Embryonic facial prominence (tissue), 1 donor: ENCODE results near the gene SBNO2.

Experiments
- DNase-seq: peaks from one replicate; pipeline ENCODE4 v3.0.0-alpha.2; 2016; ENCODE audit errors: extremely low spot score

SBNO2 gene, protein sequence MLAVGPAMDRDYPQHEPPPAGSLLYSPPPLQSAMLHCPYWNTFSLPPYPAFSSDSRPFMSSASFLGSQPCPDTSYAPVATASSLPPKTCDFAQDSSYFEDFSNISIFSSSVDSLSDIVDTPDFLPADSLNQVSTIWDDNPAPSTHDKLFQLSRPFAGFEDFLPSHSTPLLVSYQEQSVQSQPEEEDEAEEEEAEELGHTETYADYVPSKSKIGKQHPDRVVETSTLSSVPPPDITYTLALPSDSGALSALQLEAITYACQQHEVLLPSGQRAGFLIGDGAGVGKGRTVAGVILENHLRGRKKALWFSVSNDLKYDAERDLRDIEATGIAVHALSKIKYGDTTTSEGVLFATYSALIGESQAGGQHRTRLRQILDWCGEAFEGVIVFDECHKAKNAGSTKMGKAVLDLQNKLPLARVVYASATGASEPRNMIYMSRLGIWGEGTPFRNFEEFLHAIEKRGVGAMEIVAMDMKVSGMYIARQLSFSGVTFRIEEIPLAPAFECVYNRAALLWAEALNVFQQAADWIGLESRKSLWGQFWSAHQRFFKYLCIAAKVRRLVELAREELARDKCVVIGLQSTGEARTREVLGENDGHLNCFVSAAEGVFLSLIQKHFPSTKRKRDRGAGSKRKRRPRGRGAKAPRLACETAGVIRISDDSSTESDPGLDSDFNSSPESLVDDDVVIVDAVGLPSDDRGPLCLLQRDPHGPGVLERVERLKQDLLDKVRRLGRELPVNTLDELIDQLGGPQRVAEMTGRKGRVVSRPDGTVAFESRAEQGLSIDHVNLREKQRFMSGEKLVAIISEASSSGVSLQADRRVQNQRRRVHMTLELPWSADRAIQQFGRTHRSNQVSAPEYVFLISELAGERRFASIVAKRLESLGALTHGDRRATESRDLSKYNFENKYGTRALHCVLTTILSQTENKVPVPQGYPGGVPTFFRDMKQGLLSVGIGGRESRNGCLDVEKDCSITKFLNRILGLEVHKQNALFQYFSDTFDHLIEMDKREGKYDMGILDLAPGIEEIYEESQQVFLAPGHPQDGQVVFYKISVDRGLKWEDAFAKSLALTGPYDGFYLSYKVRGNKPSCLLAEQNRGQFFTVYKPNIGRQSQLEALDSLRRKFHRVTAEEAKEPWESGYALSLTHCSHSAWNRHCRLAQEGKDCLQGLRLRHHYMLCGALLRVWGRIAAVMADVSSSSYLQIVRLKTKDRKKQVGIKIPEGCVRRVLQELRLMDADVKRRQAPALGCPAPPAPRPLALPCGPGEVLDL (N-terminal part only)

DNA sequence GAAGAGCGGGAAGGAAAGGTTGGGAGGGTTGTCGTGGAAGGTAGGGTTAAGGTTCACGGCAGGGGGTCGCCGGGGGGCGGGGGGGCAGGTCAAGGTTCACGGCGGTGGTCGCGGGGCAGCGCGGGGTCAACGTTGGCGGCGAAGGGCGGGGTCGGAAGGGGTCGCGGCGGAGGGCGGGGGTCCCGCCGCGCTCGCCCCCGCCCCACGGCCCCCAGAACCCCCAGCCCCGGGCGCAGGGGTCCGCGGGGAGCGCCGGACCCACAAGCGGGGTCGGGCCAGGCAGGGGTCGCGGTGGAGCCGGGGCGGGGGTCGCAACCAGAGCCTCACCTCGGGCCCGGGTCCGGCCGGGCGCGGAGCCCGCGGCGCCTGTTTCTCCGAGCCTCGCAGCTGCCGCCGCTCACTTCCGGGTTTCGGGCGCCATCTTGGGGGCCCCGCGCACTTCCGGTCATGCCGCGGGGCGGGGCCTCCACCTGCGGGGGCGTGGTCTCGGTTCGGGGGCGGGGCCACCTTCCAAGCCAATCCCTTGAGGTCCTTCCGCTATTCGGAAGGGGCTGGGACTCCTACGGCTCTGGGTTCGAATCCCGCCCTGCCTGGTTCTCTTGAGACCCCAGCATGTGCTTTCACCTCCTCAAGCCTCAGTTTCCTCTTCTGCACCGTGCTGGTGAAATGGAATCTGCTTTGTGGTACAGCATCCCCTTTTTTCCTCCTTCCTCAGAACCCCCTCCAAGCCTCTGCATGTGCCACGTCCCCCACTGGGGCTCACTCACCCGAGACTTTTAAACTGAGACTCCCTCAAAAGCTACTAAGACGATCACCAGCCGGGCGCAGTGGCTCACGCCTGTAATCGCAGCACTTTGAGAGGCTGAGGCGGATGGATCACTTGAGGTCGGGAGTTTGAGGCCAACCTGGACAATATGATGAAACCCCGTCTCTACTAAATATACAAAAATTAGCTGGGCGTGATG is at the start of gene SBNO2:
SBNO2 (minus strand) TSS at position 424 of the 965 bp plus-strand sequence. CDS start 19,992 bp downstream, outside the sequence.
- no peak for DNase-seq

DNA sequence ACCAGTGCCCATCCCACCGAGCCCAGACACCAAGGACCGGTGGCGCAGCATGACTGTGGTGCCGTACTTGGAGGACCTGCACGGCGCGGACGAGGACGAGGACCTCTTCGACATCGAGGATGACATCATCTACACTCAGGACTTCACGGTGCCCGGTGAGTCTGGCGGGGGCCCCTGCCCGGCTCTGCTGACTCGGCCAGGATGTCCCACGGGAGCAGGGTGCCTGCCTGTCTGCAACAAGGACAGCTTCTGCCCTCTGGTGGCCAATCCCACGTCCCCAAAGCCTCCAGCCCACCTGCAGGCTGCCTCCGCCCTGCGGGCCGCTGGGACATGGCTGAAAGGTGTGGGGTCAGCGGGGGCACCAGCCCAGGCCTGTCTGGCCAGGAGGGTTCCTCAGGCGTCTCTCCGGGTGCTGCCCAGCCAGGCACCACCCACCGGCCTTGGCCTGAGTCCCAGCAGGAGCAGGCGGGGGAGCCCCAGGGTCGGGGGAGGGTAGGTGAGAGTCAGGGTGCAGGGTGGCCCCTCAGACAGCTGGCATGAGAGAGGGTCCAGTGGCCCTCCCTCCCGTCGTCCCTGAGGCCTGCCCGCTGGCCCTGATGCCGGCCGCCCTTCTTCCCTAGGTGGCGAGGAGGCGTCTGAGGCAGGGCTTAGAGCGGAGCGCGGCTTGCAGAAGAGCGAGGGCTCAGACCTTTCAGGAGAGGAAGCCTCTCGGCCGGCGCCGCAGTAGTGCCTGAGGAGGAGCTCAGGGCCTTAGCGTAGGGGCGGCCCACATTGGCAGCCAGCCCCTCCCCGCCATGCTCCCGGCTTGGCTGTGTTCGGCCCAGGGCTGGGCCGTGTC is 49.2 kb upstream of the SBNO2 start:
- DNase-seq: no peak

DNA sequence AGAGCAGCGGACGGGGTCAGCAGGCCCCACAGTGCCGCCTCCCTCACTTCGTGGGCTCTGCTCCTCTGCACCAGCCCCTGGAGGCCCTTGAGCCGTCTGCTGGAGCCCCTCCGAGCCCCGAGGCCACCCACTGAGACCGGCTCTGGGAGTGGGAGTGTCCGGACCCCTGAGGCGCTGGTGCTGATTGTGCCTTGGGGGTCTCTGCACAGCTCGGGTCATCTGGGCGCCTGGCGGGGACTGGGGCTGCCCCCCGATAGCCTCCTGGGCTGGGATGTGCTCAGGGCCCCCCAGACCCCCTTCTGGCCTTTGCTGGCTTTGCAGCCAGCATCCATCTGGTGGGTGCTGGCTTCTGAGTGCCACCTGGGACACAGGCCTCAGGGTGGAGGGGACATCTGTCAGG is 48.3 kb upstream of the SBNO2 start:
- no peak for DNase-seq

DNA sequence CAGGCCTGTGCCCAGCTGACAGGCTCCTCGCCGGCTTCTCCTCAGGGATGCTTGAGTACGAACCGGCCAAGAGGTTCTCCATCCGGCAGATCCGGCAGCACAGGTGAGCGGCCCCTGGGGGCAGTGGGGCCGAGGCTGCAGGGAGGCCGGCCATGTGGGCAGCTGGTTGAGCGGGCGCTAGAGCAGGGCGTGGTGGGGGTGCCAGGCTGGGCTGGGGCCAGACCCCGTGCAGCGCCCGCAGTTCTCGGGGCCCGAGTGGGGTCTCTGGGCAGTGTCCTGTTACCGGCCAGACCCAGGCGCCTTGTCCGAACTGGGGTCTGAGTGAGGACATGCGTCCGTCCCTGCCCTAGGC is 47.8 kb upstream of the SBNO2 start:
- DNase-seq: no peak

DNA sequence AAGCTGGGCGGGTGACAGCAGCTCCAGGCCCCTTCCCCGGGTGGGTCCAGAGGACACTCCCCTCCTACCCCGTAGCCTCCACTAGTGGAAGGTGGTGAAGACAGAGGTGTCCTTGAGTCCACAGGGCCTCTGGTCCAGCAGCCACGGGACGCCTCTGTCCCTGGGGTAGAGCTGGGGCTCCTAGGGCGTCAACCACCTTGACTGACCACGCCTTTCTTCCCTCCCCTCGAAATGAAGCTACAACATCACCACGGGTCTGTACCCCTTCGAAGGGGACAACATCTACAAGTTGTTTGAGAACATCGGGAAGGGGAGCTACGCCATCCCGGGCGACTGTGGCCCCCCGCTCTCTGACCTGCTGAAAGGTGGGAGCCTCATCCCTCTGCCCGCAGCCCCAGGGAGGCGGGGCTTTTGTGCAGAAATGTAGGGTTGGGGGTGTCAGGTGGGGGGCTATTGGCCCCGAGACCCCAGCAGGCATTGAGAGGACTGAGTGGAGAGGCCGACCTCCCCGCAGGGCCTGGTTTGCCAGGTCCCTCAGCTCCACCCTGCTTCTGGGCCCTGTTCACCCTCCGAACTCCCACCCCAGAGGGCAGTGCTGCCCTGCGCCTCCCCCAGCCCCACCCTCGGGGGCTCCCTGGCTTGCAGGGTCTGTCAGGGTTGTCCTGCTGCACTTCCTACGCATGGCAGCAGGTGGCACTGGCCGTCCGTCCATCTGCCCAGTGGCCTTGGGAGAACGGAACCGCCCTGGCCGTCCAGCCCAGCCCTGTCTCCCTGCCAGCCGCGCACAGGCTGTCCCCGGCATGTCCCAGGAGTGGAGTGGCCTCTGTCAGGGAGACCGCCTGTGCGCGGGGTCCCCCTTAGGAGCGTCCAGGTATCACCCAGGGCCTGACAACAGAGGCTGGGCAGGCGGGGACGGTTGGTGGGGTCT is 47.2 kb upstream of the SBNO2 start:
- DNase-seq: no peak

DNA sequence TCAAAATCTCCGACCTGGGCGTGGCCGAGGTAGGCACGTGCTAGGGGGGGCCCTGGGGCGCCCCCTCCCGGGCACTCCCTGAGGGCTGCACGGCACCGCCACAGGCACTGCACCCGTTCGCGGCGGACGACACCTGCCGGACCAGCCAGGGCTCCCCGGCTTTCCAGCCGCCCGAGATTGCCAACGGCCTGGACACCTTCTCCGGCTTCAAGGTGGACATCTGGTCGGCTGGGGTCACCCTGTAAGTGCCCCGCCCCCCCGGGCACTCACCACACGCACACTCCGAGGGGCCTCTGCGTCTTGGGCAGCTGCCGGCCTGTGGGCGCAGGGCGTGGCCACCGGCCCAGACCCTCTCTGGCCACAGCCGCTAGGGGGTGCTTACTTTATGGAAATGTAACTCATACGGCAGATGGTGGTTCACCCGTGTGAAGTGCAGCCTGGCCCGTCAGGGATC is 46.4 kb upstream of the SBNO2 start:
- DNase-seq: no peak

DNA sequence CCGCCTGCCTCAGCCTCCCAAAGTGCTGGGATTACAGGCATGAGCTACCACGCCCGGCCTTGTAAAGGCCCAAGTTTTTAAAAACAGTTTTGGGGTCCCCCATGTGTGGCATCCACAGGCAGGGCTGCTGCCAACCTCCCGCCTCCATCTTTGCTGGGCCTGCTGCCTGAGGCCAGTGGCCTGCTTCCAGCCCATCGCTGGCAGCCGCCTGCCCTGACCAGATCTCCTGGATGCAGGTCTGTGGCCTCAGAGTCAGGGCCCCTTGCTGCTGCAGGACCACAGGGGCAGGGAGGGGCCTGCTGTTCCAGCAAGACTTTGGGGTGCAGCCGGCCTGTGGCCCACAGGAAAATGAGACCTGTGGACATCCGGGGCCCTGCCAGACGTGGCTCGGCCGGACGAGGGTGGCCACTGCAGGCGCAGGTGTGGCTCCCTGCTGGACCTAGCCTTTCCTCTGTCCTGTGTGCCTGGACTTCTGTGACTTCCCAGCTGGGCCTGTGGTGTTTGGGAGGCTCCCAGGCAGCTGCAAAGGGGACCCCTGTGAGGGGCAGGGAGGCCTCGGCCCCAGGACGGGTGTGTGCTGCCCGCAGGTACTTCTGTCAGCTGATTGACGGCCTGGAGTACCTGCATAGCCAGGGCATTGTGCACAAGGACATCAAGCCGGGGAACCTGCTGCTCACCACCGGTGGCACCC is 45.9 kb upstream of the SBNO2 start:
- DNase-seq: no peak

DNA sequence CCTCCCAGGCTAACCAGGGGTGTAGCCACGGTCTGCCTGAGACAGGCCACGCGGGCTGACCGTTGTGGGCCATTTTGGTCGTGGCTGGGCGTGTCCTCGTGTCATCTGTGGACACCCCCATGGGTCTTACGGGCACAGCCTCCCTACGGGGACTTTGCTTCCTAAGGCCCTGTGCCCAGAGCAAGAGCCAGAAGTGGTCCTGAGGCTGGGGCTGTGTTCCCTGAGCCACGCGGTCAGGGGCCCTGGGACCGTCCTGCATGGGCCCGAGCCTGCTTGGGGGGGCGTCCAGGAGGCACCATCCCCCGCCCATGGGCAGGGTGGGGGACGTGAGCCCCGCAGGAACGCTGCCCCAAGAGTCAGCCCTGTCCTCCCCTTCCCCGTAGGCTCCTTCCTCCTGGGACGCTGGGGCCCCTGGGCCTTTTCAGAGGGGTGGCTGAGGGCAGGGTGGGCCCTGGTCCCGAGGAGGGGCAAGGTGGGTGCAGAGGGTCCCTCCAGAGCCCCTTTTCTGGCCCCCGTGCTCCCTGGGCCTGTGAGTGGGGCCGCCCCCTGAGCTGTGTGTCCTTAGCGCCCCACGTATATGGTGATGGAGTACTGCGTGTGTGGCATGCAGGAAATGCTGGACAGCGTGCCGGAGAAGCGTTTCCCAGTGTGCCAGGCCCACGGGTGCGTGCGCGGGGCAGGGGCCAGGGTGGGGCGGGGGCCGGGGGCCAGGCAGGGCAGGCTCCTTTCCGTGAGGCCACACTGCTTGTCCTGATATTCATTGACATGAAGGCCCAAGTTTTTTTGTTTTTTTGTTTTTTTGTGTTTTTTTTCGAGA is 44.9 kb upstream of the SBNO2 start:
- no peak for DNase-seq

DNA sequence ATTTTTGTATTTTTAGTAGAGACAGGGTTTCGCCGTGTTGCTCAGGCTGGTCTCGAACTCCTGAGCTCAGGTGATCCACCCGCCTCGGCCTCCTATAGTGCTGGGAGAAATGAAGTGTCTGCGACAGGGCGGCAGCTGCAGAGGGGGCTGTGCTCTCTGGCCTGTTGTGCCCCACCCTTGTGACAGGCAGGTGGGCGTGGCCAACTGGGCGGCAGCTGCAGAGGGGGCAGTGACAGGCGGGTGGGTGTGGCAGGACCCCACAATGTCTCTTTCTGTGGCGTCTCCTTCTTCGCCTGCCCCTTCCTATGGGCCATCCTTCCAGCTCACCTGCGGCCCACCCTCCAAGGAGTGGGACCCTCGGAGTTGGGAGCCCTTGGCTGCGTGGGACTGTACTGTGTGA is 43.3 kb upstream of the SBNO2 start:
- no peak for DNase-seq

DNA sequence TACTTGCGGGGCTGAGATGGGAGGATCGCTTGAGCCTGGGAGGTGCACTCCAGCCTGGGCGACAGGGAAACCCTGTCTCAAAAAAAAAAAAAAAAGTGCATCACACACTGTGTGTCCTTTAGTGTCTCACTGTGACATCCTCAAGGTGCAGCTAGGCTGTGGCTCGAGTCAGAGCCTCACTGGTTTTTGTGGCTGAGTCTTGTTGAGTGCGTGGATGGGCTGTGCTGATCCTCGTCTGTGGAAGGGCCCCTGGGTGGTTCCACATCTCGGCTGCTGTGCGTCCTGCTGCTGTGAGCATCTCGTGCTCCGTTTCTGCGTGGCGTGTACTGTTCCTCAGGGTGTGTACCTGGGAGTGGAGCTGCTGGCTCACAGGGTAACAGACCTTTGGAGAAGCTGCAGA is 42.7 kb upstream of the SBNO2 start:
- no peak for DNase-seq

DNA sequence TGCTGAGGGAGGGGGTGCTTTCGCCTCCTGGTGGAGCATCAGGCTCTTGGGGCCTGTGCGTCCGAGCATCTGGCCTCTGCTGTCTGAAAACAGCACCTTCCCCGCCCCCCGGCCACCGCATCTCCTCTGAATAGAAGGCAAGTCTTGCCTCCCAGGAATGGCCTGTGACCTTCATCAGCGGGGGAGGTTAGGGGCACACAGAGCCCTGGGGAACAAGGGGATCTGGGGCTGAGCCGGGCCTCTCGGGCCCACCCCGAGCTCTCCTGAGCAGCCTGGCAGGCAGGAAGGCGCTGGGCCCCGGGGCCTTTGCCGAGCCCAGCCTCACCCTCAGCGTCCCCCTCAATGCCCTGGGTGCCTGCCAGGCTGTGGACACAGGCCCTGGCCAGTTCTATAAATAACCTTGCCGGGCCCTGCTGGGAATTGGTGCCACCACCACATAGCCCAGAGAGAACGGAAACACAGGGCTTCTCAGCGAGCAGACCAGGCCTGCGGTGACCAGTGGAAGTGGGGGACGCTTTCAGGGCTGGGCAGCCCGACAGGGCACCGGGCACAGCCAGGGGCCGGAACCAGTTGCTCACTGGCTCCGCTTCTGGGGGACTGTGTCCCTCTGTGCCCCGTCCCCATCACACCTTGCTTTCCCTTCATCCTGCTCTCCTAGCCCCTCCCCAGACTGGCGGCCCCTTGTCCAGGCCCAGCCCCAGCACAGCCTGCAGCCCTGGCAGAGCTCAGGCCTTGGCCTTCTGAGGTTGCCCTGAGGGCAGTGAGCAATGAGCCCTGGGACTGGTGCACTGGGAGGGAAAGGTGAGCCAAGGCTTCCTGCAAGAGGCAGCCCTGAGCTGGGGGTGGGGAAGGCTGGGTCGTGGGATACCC is 41.0 kb upstream of the SBNO2 start:
- DNase-seq: no peak

DNA sequence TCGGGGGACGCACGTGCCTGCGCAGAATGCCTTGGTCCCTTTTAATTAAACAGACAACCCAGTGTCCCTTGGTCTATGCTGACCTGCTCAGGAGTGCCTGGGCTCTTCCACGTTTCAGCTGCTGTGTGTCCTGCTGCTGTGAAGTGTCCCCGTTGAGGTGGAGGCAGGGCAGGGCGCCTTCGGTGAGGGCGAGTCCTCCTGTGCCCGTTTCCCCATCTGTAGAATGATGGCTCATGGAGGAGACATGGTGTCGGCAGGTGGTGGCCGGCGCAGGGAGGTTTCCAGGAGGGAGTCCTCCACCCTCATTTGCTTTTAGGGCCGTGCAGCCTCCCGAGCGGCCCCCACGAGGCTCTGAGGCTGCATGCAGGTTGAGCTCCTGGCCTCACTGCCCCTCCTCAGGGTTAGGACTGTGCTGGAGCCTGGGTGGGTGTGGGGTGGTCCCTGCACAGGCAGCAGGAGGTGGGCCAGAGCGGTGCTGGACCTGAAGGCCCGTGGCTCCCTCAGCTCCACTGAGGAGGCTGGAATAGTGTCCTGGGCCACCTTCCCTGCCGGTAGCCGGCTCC is 40.3 kb upstream of the SBNO2 start:
- DNase-seq: no peak

DNA sequence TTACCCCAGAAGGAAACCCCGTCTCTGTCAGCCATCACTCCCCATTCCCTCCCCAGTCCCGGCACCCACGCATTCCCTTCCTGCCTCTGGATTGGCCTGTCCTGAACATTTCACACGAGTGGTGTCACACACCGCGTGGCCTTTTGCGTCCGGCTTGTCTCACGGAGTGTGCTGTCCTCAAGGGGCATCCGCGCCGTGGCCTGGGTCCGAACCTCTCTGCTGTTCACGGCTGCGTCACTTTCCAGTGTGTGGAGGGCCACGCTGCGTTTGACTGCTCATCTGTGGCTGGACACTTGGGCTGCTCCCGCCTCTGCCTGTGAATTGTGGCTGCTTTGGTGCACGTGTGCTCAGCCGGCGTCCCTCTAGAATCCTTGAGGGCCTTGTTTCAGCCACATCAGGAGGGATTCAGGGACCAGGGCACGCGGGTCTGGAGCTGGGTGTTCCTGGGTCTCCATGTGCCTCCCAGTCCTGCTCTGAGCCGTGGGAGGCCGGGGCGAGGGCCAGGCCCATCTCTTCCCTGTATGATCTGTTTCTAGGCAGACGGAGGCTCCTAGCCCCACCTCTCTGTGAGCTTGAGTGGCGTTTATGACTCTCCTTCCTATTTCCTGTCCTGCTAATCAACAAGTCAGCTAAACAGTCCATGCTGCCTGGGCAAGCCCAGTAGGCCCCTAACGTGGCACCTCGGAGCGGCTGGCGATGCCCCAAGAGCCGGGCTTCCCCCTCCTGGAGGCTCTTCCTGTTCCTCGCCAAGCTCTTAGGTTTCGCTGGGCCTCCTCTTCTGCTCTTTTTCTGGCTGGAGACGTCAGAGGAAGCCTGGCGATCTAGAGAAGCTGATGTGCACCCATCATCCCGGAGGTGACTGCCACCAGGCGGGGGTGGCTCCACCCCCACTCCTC is 39.6 kb upstream of the SBNO2 start:
- DNase-seq: no peak

DNA sequence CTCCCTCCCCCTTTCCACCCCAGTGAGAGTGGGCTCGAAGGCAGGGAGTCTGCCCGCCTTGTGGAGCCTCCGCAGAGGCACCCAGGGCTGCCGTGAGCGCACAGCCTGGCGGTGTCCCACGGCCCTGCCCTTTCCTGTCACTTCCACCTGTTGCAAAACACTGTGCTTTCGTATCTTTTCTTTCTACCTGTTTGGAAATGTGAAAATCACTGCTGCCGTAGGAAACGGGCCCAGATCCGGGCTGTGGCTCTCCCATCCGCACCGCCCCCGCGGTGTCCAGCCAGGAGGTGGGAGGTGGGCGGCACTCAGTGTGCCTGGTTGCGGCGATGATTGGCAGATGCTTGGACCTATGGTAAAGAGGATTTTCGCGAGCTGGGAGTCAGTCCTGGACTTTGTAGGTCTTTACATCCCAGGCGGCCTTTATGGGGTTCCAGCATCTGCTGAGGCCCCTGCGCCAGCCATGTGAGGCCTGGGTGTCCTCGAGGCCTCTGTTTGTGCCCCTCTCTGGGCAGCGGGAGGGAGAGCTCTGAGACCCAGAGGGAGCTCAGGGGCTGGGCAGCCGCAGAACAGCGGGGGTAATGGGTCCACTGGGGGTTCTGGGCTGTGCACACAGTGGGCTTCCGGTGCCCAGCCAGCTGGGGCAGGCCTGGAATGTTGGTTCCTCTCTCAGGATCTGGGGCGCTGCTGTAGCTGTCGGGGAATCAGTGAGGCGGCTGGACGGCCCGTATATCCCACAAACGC is 37.6 kb upstream of the SBNO2 start:
- DNase-seq: no peak

DNA sequence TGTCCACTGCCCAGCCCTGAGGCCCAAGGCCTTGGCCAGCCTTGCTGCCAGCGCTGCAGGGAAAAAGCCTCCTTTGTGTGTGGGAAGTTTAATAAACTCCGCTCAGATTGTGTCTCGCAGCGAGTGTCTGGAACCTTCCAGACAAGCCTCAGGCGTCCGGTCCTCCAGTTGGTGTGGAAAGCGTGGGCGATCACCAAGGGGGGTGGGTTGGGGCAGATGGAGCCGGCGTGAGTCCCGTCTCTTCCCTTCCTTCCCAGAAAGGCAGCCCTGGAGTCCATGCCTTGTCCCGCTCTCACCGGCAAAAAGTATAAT is 36.1 kb upstream of the SBNO2 start:
- DNase-seq: no peak
